ENCODE data around the gene FBN2.

- TF ChIP-seq, protein P1, sequence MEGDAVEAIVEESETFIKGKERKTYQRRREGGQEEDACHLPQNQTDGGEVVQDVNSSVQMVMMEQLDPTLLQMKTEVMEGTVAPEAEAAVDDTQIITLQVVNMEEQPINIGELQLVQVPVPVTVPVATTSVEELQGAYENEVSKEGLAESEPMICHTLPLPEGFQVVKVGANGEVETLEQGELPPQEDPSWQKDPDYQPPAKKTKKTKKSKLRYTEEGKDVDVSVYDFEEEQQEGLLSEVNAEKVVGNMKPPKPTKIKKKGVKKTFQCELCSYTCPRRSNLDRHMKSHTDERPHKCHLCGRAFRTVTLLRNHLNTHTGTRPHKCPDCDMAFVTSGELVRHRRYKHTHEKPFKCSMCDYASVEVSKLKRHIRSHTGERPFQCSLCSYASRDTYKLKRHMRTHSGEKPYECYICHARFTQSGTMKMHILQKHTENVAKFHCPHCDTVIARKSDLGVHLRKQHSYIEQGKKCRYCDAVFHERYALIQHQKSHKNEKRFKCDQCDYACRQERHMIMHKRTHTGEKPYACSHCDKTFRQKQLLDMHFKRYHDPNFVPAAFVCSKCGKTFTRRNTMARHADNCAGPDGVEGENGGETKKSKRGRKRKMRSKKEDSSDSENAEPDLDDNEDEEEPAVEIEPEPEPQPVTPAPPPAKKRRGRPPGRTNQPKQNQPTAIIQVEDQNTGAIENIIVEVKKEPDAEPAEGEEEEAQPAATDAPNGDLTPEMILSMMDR (IDR thresholded peaks at IDR 0.05) = no peak
- no peak for TF ChIP-seq POLR2A (IDR thresholded peaks at IDR 0.05)
These were observed 157.7 kb downstream of the FBN2 start for GRCh38 chr5:128380337-128380736.
